Pancreas (tissue), 10 donors: ENCODE measurements around the gene RSU1. TPM values are rescaled to one million over a fixed set of nuclear protein-coding genes. Genes with fewer than 3 reads are reported as not detected.

Experiments used
- ATAC-seq, 4 donors: fragments of 200-7000 bp; cut with Tn5 transposase; one replicate each; pipeline versions ENCODE4 v1.8.0 to v1.9.1; 2020; ENCODE audit warnings: mild to moderate bottlenecking in 4 of 4, moderate library complexity in 4 of 4
- DNase-seq, 6 donors: peaks; one replicate each; pipeline ENCODE4 v3.0.0-alpha.2; 2020
- FAIRE-seq: peaks from 2 replicates; lab custom pipeline; 2012; peaks lifted over from hg19 to GRCh38; lab: Jason Lieb, UNC
- H3K27ac ChIP-seq, 4 donors: fragments of 200-600 bp; sonication (generic); 1 replicate in 3 of 4; 2 replicates in 1 of 4; pipeline versions ENCODE4 v1.5.0 to v1.8.0; 2020
- H3K27me3 ChIP-seq, 4 donors: fragments of 200-600 bp; one replicate each; pipeline ENCODE4 v1.8.0; 2021
- H3K36me3 ChIP-seq, 3 donors: fragments of 200-600 bp; sonication (generic) in 1 of 3; one replicate each; pipeline versions ENCODE4 v1.5.0 to v1.8.0; 2020 to 2021
- H3K4me1 ChIP-seq, 3 donors: fragments of 200-600 bp; one replicate each; pipeline ENCODE4 v1.8.0; 2021
- H3K4me3 ChIP-seq, 4 donors: fragments of 200-600 bp; sonication (generic) in 2 of 4; one replicate each; pipeline versions ENCODE4 v1.5.0 to v1.8.0; 2020 to 2021
- H3K9me3 ChIP-seq, 4 donors: fragments of 200-600 bp; one replicate each; pipeline ENCODE4 v1.8.0; 2021
- CTCF ChIP-seq, 4 donors: fragments of 200-600 bp; sonication (generic) in 3 of 4; IDR thresholded peaks; one replicate each; pipeline versions ENCODE4 v1.5.0 to v1.8.0; 2021; ENCODE audit warnings: antibody characterized with exemption in 4 of 4
- WGBS, 2 donors: extraction: QIAGEN DNeasy Blood & Tissue Kit; methylation state at CpG; one replicate each; pipeline ENCODE4 v1.1.7; 2013; 5-methylcytosine and 5-hydroxymethylcytosine counted together
- intact Hi-C, 3 donors: fragments of 100-400 bp; cut with DNase I; formaldehyde crosslinking; loops; one replicate each; pipeline versions ENCODE4 v1.11.1 to v1.14.2; 2022
- polyA plus RNA-seq, 2 donors: library from polyadenylated mRNA; stranded (reverse); fragments of 200-250 nt; gene quantifications; one replicate each; pipeline ENCODE4 v1.2.3, GENCODE V29; 2013
- total RNA-seq, 6 donors: library from RNA; stranded (reverse); fragmentation: NEBNext Ultra II Directional in 4 of 6; extraction: Animal tissue kit (Norgen Biotek cat#: 25700) in 4 of 6; gene quantifications; one replicate each; pipeline versions ENCODE4 v1.2.1 to v1.2.4, GENCODE V29; 2021 to 2023
- donor health status: healthy with polysubstance abuse.
- donor health status: DM: no; HTN: no; CAD: no; lungs with moderate emphysema.
- donor health status: DM: no; HTN: no; CAD: no.
- donor health status: control.
- donor health status: control.
- donor health status: Bipolar disorder and iron deficiency.
- donor health status: DM: yes; HTN: yes; CAD: no.
- donor health status: DM: no; HTN: no; CAD: no.
- donor health status: DM: no; HTN: no; CAD: no.
- donor health status: DM: yes; HTN: yes; CAD: no.

RSU1 gene
- total and polyA plus RNA-seq, 8 donors, result 14.7 to 42.3 (median 29.6) TPM

- Histone ChIP-seq H3K9me3 (no peaks in the 10 kb centered on the region), H3K27ac (no peak overlapping the region), H3K27me3 (no peaks in the 10 kb centered on the region), H3K36me3 (no peaks in the 10 kb centered on the region), H3K4me1 (no peaks in the 10 kb centered on the region), H3K4me3 (no peak overlapping the region)
- 96 to 99% methylated on average over 3 of the region's 3 CpGs for WGBS, 2 donors
- no peak for TF ChIP-seq CTCF (IDR thresholded peaks at IDR 0.05)
- no peak for DNase-seq
- ATAC-seq, result no peak
- FAIRE-seq, result no peak
- intact Hi-C loops, result no loop called here
These were observed 103.9 kb downstream of the RSU1 start for GRCh38 chr10:16713290-16713689.

- intact Hi-C loops, result no loop called here
- no peaks in the 10 kb centered on the region for H3K4me1 ChIP-seq
- no peak for TF ChIP-seq CTCF (IDR thresholded peaks at IDR 0.05)
- H3K36me3 ChIP-seq, result no peaks in the 10 kb centered on the region
- 94 to 98% methylated on average over 1 of the region's 1 CpG for WGBS, 2 donors
- H3K27me3 ChIP-seq, result no peaks in the 10 kb centered on the region
- no peak for FAIRE-seq
- ATAC-seq, result no peak
- DNase-seq, result no peak
- H3K9me3 ChIP-seq, result no peaks in the 10 kb centered on the region
- no peak overlapping the region for H3K4me3 ChIP-seq
- H3K27ac ChIP-seq, result no peak overlapping the region
These were observed 104.3 kb downstream of the RSU1 start for GRCh38 chr10:16712883-16713282.

DNA sequence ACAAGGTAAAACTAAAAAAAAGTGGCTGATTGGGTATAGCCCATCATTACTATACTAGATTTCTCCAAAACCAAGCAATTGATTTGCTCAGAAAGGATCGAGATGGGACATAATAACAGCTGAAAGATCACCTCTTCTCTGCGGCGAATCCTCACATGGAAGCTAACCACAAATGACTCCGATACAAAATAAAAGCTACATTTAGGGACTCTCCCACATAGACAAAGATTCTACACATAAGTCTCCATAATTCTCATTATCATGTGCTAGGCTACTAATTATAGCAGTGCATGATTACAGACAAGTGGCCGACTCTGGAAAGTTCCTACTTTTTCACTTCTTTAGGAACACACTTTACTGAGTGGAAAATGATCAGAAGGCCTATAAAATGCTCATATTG lies 116.9 kb downstream of the RSU1 start:
- no peaks in the 10 kb centered on the region for H3K27me3 ChIP-seq
- H3K9me3 ChIP-seq, result no peaks in the 10 kb centered on the region
- FAIRE-seq, result no peak
- intact Hi-C loops, result no loop called here
- ATAC-seq, result no peak
- WGBS, 2 donors, result 91 to 93% methylated on average over 5 of the region's 5 CpGs
- H3K4me1 ChIP-seq, result no peaks in the 10 kb centered on the region
- H3K27ac ChIP-seq, result no peak overlapping the region
- DNase-seq, result no peak
- no peaks in the 10 kb centered on the region for H3K36me3 ChIP-seq
- no peak for TF ChIP-seq CTCF (IDR thresholded peaks at IDR 0.05)
- H3K4me3 ChIP-seq, result no peak overlapping the region

GRCh38 chr10:16699435-16700057 lies 117.7 kb downstream of the RSU1 start:
- Histone ChIP-seq H3K9me3 (no peaks in the 10 kb centered on the region), H3K4me1 (no peaks in the 10 kb centered on the region), H3K36me3 (no peaks in the 10 kb centered on the region), H3K4me3 (no peak overlapping the region), H3K27ac (no peak overlapping the region), H3K27me3 (no peaks in the 10 kb centered on the region)
- TF ChIP-seq CTCF (IDR thresholded peaks at IDR 0.05), result no peak
- FAIRE-seq (no peak), DNase-seq (no peak), ATAC-seq (no peak)
- 92 to 93% methylated on average over 17 of the region's 17 CpGs for WGBS, 2 donors
- intact Hi-C loops, result no loop called here

DNA sequence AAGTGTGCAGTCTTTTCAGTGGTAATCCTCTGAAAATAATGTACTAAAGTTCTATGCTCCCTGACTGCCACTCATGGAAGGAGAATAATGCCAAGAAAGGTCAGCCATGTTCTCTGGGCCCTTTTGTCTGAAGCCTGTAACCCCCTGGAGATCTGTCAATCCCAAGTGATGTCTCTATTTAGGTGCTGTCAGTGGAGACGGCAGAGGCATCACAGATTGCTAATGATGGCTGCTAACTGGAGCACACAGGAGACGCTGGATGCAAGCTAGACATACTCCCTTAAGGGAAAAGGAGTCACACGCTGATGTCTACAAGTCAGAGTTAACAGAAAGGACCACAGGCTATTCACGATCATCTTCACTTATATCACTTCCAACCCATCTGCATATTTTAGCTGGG lies 118.8 kb downstream of the RSU1 start:
- ATAC-seq, result no peak

More for the DNA sequence above, 118.8 kb downstream of the RSU1 start:
- Histone ChIP-seq H3K4me1 (no peaks in the 10 kb centered on the region), H3K9me3 (no peaks in the 10 kb centered on the region), H3K27ac (no peak overlapping the region), H3K4me3 (no peak overlapping the region), H3K27me3 (no peaks in the 10 kb centered on the region), H3K36me3 (no peaks in the 10 kb centered on the region)
- FAIRE-seq, result no peak
- 88 to 90% methylated on average over 4 of the region's 4 CpGs for WGBS, 2 donors
- DNase-seq, result no peak
- TF ChIP-seq CTCF (IDR thresholded peaks at IDR 0.05), result no peak
- intact Hi-C loops, result no loop called here
